Sigmoid colon (tissue), 4 donors: Measurements from ENCODE around the gene C1orf167.

Experiments used
- CTCF ChIP-seq, 4 experiments: fragments of 450-650 bp in 3 of 4; fragments of 200-600 bp in 1 of 4; IDR thresholded peaks; one replicate each; pipeline ENCODE4 v1.5.1; 2016 to 2019; ENCODE audit warnings: antibody characterized with exemption in 4 of 4, mild to moderate bottlenecking in 3 of 4, moderate library complexity in 2 of 4
- EP300 ChIP-seq, 4 donors: sonication (generic); formaldehyde crosslinking; IDR thresholded peaks; one replicate each; pipeline ENCODE4 v1.6.1; 2017; ENCODE audit warnings: antibody characterized with exemption in 4 of 4
- POLR2A ChIP-seq, 2 donors: fragments of 450-650 bp; IDR thresholded peaks; one replicate each; pipeline ENCODE4 v1.6.1; 2016; ENCODE audit warnings: antibody characterized with exemption in 2 of 2, mild to moderate bottlenecking in 2 of 2, moderate library complexity in 2 of 2
- POLR2AphosphoS5 ChIP-seq, 4 donors: sonication (generic); formaldehyde crosslinking; IDR thresholded peaks; one replicate each; pipeline ENCODE4 v1.6.1; 2017; ENCODE audit warnings: antibody characterized with exemption in 4 of 4

- TF ChIP-seq POLR2A (IDR thresholded peaks at IDR 0.05) (no peak), EP300 (IDR thresholded peaks at IDR 0.05) (no peak), POLR2AphosphoS5 (IDR thresholded peaks at IDR 0.05) (no peak), CTCF (IDR thresholded peaks at IDR 0.05) (no peak)
These were observed 18.6 kb downstream of the C1orf167 start for GRCh38 chr1:11780380-11781147.
